Ascending aorta (tissue), 2 donors: ENCODE measurements around the gene MARCHF2. TPM values are rescaled to one million over a fixed set of nuclear protein-coding genes. Genes with fewer than 3 reads are reported as not detected.

ENCODE experiments used
- DNase-seq, 2 donors: peaks; one replicate each; pipeline ENCODE4 v3.0.0-alpha.2; 2019; ENCODE audit warnings: low spot score in 2 of 2
- H3K27ac ChIP-seq, 2 donors: fragments of 200-600 bp; sonication (generic); one replicate each; pipeline ENCODE4 v1.5.1; 2016 to 2017; ENCODE audit warnings: mild to moderate bottlenecking in 1 of 2
- H3K27me3 ChIP-seq: fragments of 200-600 bp; sonication (generic); one replicate; pipeline ENCODE4 v1.5.1; 2017
- H3K36me3 ChIP-seq, 2 donors: fragments of 200-600 bp; sonication (generic); one replicate each; pipeline ENCODE4 v1.5.1; 2016
- H3K4me1 ChIP-seq, 2 donors: fragments of 200-600 bp; sonication (generic); one replicate each; pipeline ENCODE4 v1.5.1; 2016 to 2017; ENCODE audit warnings: mild to moderate bottlenecking in 1 of 2
- H3K4me3 ChIP-seq, 2 donors: fragments of 200-600 bp; sonication (generic); one replicate each; pipeline ENCODE4 v1.5.1; 2016 to 2017; ENCODE audit warnings: mild to moderate bottlenecking in 1 of 2
- H3K9me3 ChIP-seq, 2 donors: fragments of 200-600 bp; sonication (generic); one replicate each; pipeline ENCODE4 v1.5.1; 2016
- CTCF ChIP-seq, 3 experiments: fragments of 200-600 bp in 2 of 3; fragments of 450-650 bp in 1 of 3; sonication (generic) in 2 of 3; IDR thresholded peaks; one replicate each; pipeline ENCODE4 v1.5.1; 2016 to 2019; ENCODE audit warnings: antibody characterized with exemption in 3 of 3, mild to moderate bottlenecking in 1 of 3, moderate library complexity in 1 of 3
- intact Hi-C: fragments of 100-400 bp; cut with DNase I; formaldehyde crosslinking; loops from one replicate; pipeline ENCODE4 v1.15.1; 2023
- total RNA-seq: library from RNA; depleted of rRNA; stranded (reverse); fragments of >200 nt; gene quantifications from one replicate; pipeline ENCODE4 v1.1.0, GENCODE V29; 2016

Gene MARCHF2
- total RNA-seq, 1 donor from 2014 or later = 151 TPM

- no peak for DNase-seq
- Histone ChIP-seq H3K27ac (peak overlapping the region; percentile 54 to 100), H3K4me3 (no peak overlapping the region), H3K9me3 (no peaks in the 10 kb centered on the region), H3K36me3 (no peaks in the 10 kb centered on the region), H3K4me1 (peaks cover 18 to 52% of the 10 kb centered on the region in 2 donors), H3K27me3 (no peaks in the 10 kb centered on the region)
- intact Hi-C loops = no loop called here
- no peak for TF ChIP-seq CTCF (IDR thresholded peaks at IDR 0.05)
These were observed 19.8 kb upstream of the MARCHF2 start for GRCh38 chr19:8393192-8393870.

- H3K36me3 ChIP-seq = no peaks in the 10 kb centered on the region
- H3K27me3 ChIP-seq = no peaks in the 10 kb centered on the region
- H3K4me1 ChIP-seq = peaks cover 18 to 52% of the 10 kb centered on the region in 2 donors
- DNase-seq = no peak
- H3K4me3 ChIP-seq = no peak overlapping the region
- no peak for TF ChIP-seq CTCF (IDR thresholded peaks at IDR 0.05)
- intact Hi-C loops = no loop called here
- peak overlapping the region; percentile 54 to 100 for H3K27ac ChIP-seq
- no peaks in the 10 kb centered on the region for H3K9me3 ChIP-seq
These were observed 19.2 kb upstream of the MARCHF2 start for GRCh38 chr19:8393871-8394250.

GRCh38 chr19:8395621-8396082 is 17.5 kb upstream of the MARCHF2 start:
- no peak for DNase-seq
- intact Hi-C loops = loop anchor here (1.0 kb wide), 1 partner anchor 41 kb away; no protein-coding TSS in a partner anchor
- no peak for TF ChIP-seq CTCF (IDR thresholded peaks at IDR 0.05)
- Histone ChIP-seq H3K9me3 (no peaks in the 10 kb centered on the region), H3K27ac (no peak overlapping the region), H3K27me3 (no peaks in the 10 kb centered on the region), H3K36me3 (peaks cover 15 to 16% of the 10 kb centered on the region in 2 donors), H3K4me1 (peaks cover 18 to 48% of the 10 kb centered on the region in 2 donors), H3K4me3 (no peak overlapping the region)

- Histone ChIP-seq H3K4me1 (peaks cover 16 to 45% of the 10 kb centered on the region in 2 donors), H3K4me3 (no peak overlapping the region), H3K36me3 (peaks cover 18% of the 10 kb centered on the region in 2 donors), H3K9me3 (no peaks in the 10 kb centered on the region), H3K27me3 (no peaks in the 10 kb centered on the region), H3K27ac (no peak overlapping the region)
- no peak for TF ChIP-seq CTCF (IDR thresholded peaks at IDR 0.05)
- intact Hi-C loops = loop anchor here (1.0 kb wide), 1 partner anchor 42 kb away; no protein-coding TSS in a partner anchor
- DNase-seq = no peak
These were observed 16.9 kb upstream of the MARCHF2 start for GRCh38 chr19:8396185-8396562.

- TF ChIP-seq CTCF (IDR thresholded peaks at IDR 0.05) = peak; percentile 40 to 71 (median 69)
- peaks cover 11 to 39% of the 10 kb centered on the region in 2 donors for H3K4me1 ChIP-seq
- H3K36me3 ChIP-seq = peaks cover 18 to 23% of the 10 kb centered on the region in 2 donors
- H3K4me3 ChIP-seq = no peak overlapping the region
- intact Hi-C loops = loop anchor here (1.0 kb wide), 1 partner anchor 42 kb away; no protein-coding TSS in a partner anchor
- H3K9me3 ChIP-seq = no peaks in the 10 kb centered on the region
- no peaks in the 10 kb centered on the region for H3K27me3 ChIP-seq
- H3K27ac ChIP-seq = peak overlapping the region in 1 of 2 donors; percentile 29
- no peak for DNase-seq
These were observed 16.4 kb upstream of the MARCHF2 start for GRCh38 chr19:8396563-8397203.
